CD14-positive monocyte (primary cell): ENCODE measurements around the gene PDIA5. TPM values are rescaled to one million over a fixed set of nuclear protein-coding genes. Genes with fewer than 3 reads are reported as not detected.

Experiments used
- DNase-seq, 3 donors: peaks; one replicate each; pipeline ENCODE4 v3.0.0-alpha.2; 2011 to 2022
- H2AFZ ChIP-seq: 2 replicates; pipeline ENCODE4 v1.6.0; 2012; ENCODE audit warnings: mild to moderate bottlenecking, low read depth, low read length, inconsistent platforms; ENCODE audit not compliant: insufficient read depth, poor library complexity, severe bottlenecking
- H3K27ac ChIP-seq, 2 donors: 1 replicate in 1 of 2; 2 replicates in 1 of 2; pipeline ENCODE4 v1.5.1; 2012 to 2013; ENCODE audit warnings: low read length in 2 of 2, control low read depth in 1 of 2, inconsistent platforms in 1 of 2, low read depth in 1 of 2, mild to moderate bottlenecking in 1 of 2
- H3K27me3 ChIP-seq, 2 donors: one replicate each; pipeline versions ENCODE4 v1.6.0 to v1.6.1; 2011 to 2013; ENCODE audit warnings: low read length in 2 of 2; ENCODE audit not compliant: control insufficient read depth in 2 of 2, insufficient read depth in 2 of 2
- H3K36me3 ChIP-seq, 2 donors: replicated peaks in 1 of 2; 1 replicate in 1 of 2; 2 replicates in 1 of 2; pipeline versions ENCODE4 v1.5.1 to v1.6.1; 2012 to 2013; ENCODE audit warnings: low read length in 2 of 2, control low read depth in 1 of 2, inconsistent platforms in 1 of 2, mild to moderate bottlenecking in 1 of 2; ENCODE audit not compliant: insufficient read depth in 2 of 2, control insufficient read depth in 1 of 2
- H3K4me1 ChIP-seq, 2 donors: 1 replicate in 1 of 2; 2 replicates in 1 of 2; pipeline versions ENCODE4 v1.5.1 to v1.6.1; 2012 to 2013; ENCODE audit warnings: low read length in 2 of 2, control low read depth in 1 of 2, inconsistent platforms in 1 of 2, mild to moderate bottlenecking in 1 of 2, moderate library complexity in 1 of 2; ENCODE audit not compliant: insufficient read depth in 2 of 2, control insufficient read depth in 1 of 2
- H3K4me2 ChIP-seq: replicated peaks from 2 replicates; pipeline ENCODE3; 2012; ENCODE audit warnings: low read length, moderate library complexity, mild to moderate bottlenecking; ENCODE audit not compliant: poor library complexity, severe bottlenecking; ENCODE audit errors: extremely low read depth
- H3K4me3 ChIP-seq, 3 experiments: fragments of 200-600 bp in 1 of 3; sonication (generic) in 1 of 3; replicated peaks in 1 of 3; 1 replicate in 2 of 3; 2 replicates in 1 of 3; pipeline ENCODE4 v1.5.1; 2011 to 2013; ENCODE audit warnings: low read length in 3 of 3, mild to moderate bottlenecking in 3 of 3, control low read depth in 2 of 3, low read depth in 2 of 3, inconsistent platforms in 1 of 3, moderate library complexity in 1 of 3
- H3K79me2 ChIP-seq: 2 replicates; pipeline ENCODE4 v1.6.0; 2012; ENCODE audit warnings: mild to moderate bottlenecking, control low read depth, inconsistent platforms, low read length, moderate library complexity; ENCODE audit not compliant: insufficient read depth
- H3K9ac ChIP-seq: 2 replicates; pipeline ENCODE4 v1.6.0; 2017; ENCODE audit warnings: low read length, mild to moderate bottlenecking; ENCODE audit not compliant: insufficient read depth, poor library complexity, severe bottlenecking
- H3K9me3 ChIP-seq, 2 donors: replicated peaks in 1 of 2; 1 replicate in 1 of 2; 2 replicates in 1 of 2; pipeline versions ENCODE4 v1.5.1 to v1.6.1; 2012 to 2013; ENCODE audit warnings: low read length in 2 of 2, control low read depth in 1 of 2; ENCODE audit not compliant: control insufficient read depth in 1 of 2, insufficient read depth in 1 of 2
- H4K20me1 ChIP-seq: 2 replicates; pipeline ENCODE4 v1.6.0; 2012; ENCODE audit warnings: mild to moderate bottlenecking, low read length, control low read depth, moderate library complexity; ENCODE audit not compliant: insufficient read depth
- H3K27ac Mint-ChIP-seq, 7 donors: one replicate each; pipeline ENCODE4 v1.8.0; 2020; ENCODE audit warnings: mild to moderate bottlenecking in 7 of 7, mixed read lengths in 7 of 7, moderate library complexity in 6 of 7, inconsistent platforms in 2 of 7
- H3K27me3 Mint-ChIP-seq, 3 donors: one replicate each; pipeline ENCODE4 v1.8.0; 2021 to 2022; ENCODE audit warnings: low read depth in 3 of 3, mild to moderate bottlenecking in 3 of 3, mixed read lengths in 3 of 3, moderate library complexity in 3 of 3, inconsistent platforms in 1 of 3
- H3K36me3 Mint-ChIP-seq, 2 donors: one replicate each; pipeline ENCODE4 v1.8.0; 2020; ENCODE audit warnings: mixed read lengths in 2 of 2, inconsistent platforms in 1 of 2, mild to moderate bottlenecking in 1 of 2
- H3K4me1 Mint-ChIP-seq: one replicate; pipeline ENCODE4 v1.8.0; 2020; ENCODE audit warnings: mild to moderate bottlenecking, mixed read lengths
- H3K4me3 Mint-ChIP-seq, 2 donors: one replicate each; pipeline ENCODE4 v1.8.0; 2020; ENCODE audit warnings: mild to moderate bottlenecking in 2 of 2, mixed read lengths in 2 of 2, moderate library complexity in 1 of 2
- H3K9me3 Mint-ChIP-seq, 7 donors: one replicate each; pipeline ENCODE4 v1.8.0; 2020 to 2022; ENCODE audit warnings: mixed read lengths in 7 of 7, mild to moderate bottlenecking in 6 of 7, moderate library complexity in 6 of 7, inconsistent platforms in 2 of 7
- WGBS: methylation state at CpG from one replicate; pipeline ENCODE4 v1.1.5; 2013; ENCODE audit warnings: missing lambda C conversion rate; ENCODE audit not compliant: insufficient coverage; 5-methylcytosine and 5-hydroxymethylcytosine counted together
- intact Hi-C, 2 donors: fragments of 100-400 bp; cut with micrococcal nuclease; formaldehyde crosslinking; loops; one replicate each; pipeline versions ENCODE4 v1.15.0 to v1.15.1; 2023
- polyA plus RNA-seq, 3 donors: library from polyadenylated mRNA; depleted of rRNA in 1 of 3; unstranded in 2 of 3; stranded (reverse) in 1 of 3; fragments of 300-500 nt in 2 of 3; fragments of >200 nt in 1 of 3; fragmentation: Illumina TruSeq in 2 of 3; gene quantifications; 1 replicate in 2 of 3; 2 replicates in 1 of 3; pipeline ENCODE4 v1.2.3, GENCODE V29; 2012 to 2021
- TF ChIP-seq, protein P1 (sequence below): fragments of 200-600 bp; IDR thresholded peaks from one replicate; pipeline ENCODE4 v1.8.0; 2022; ENCODE audit warnings: antibody characterized with exemption, mild to moderate bottlenecking

PDIA5 gene
- polyA plus RNA-seq, 3 donors = 7.1 to 10.0 (median 9.2) TPM

- TF ChIP-seq, protein P1, sequence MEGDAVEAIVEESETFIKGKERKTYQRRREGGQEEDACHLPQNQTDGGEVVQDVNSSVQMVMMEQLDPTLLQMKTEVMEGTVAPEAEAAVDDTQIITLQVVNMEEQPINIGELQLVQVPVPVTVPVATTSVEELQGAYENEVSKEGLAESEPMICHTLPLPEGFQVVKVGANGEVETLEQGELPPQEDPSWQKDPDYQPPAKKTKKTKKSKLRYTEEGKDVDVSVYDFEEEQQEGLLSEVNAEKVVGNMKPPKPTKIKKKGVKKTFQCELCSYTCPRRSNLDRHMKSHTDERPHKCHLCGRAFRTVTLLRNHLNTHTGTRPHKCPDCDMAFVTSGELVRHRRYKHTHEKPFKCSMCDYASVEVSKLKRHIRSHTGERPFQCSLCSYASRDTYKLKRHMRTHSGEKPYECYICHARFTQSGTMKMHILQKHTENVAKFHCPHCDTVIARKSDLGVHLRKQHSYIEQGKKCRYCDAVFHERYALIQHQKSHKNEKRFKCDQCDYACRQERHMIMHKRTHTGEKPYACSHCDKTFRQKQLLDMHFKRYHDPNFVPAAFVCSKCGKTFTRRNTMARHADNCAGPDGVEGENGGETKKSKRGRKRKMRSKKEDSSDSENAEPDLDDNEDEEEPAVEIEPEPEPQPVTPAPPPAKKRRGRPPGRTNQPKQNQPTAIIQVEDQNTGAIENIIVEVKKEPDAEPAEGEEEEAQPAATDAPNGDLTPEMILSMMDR = no peak
- H3K4me1 ChIP-seq = no peaks in the 10 kb centered on the region
- no peaks in the 10 kb centered on the region for H3K36me3 Mint-ChIP-seq
- H3K36me3 ChIP-seq = no peaks in the 10 kb centered on the region
- no peak overlapping the region for H3K27ac Mint-ChIP-seq
- H3K9ac ChIP-seq = no peak overlapping the region
- H4K20me1 ChIP-seq = no peaks in the 10 kb centered on the region
- no peaks in the 10 kb centered on the region for H3K9me3 ChIP-seq
- no peaks in the 10 kb centered on the region for H3K4me1 Mint-ChIP-seq
- peaks cover 3 to 8% (median 4%) of the 10 kb centered on the region in 3 donors for H3K27me3 Mint-ChIP-seq
- H3K79me2 ChIP-seq = no peaks in the 10 kb centered on the region
- no peak overlapping the region for H3K4me3 Mint-ChIP-seq
- peaks cover 0 to 2% (median 0%) of the 10 kb centered on the region in 7 donors for H3K9me3 Mint-ChIP-seq
- no peak overlapping the region for H3K27ac ChIP-seq
- H3K4me2 ChIP-seq = no peak overlapping the region
- 95% methylated on average over 4 of the region's 6 CpGs for WGBS
- H3K4me3 ChIP-seq = no peak overlapping the region
- no peak overlapping the region for H2AFZ ChIP-seq
- intact Hi-C loops = no loop called here
- no peak for DNase-seq
- no peaks in the 10 kb centered on the region for H3K27me3 ChIP-seq
Measured at GRCh38 chr3:123042413-123042812, 24.4 kb upstream of the PDIA5 start.

GRCh38 chr3:123044981-123045763 lies 21.7 kb upstream of the PDIA5 start:
- H3K36me3 Mint-ChIP-seq = no peaks in the 10 kb centered on the region

More at GRCh38 chr3:123044981-123045763, 21.7 kb upstream of the PDIA5 start:
- Histone ChIP-seq H3K27ac (no peak overlapping the region), H2AFZ (no peak overlapping the region), H3K4me3 (no peak overlapping the region), H3K27me3 (no peaks in the 10 kb centered on the region), H3K4me1 (no peaks in the 10 kb centered on the region), H3K36me3 (no peaks in the 10 kb centered on the region), H3K9me3 (no peaks in the 10 kb centered on the region), H3K79me2 (no peaks in the 10 kb centered on the region), H4K20me1 (no peaks in the 10 kb centered on the region), H3K4me2 (no peak overlapping the region), H3K9ac (no peak overlapping the region)
- Mint-ChIP-seq H3K4me3 (no peak overlapping the region), H3K27ac (no peak overlapping the region), H3K27me3 (peaks cover 2 to 4% (median 3%) of the 10 kb centered on the region in 3 donors), H3K9me3 (peaks cover 0 to 2% (median 0%) of the 10 kb centered on the region in 7 donors), H3K4me1 (no peaks in the 10 kb centered on the region)
- intact Hi-C loops = no loop called here
- no peak for DNase-seq
- TF ChIP-seq, protein P1 = no peak
- WGBS = no CpG with 5 or more reads among the region's 5 CpGs
